ENCODE data around the gene IQCE. TPM values are rescaled to one million over a fixed set of nuclear protein-coding genes. Genes with fewer than 3 reads are reported as not detected.

IQCE gene
- total and polyA plus RNA-seq, 2 experiments from 2014 or later = 11.8 to 13.3 TPM

GRCh38 chr7:2632733-2633537, 74.2 kb downstream of the IQCE start:
- Histone ChIP-seq H3K9me3 (ENCODE audit: low read depth) (no peaks in the 10 kb centered on the region), H3K4me2 (peak overlapping the region; percentile 96), H3K4me3 (peak overlapping the region; percentile 98), H3K27me3 (no peaks in the 10 kb centered on the region), H3K9me2 (replicated peaks; ENCODE audit: insufficient read depth) (no peaks in the 10 kb centered on the region), H3K4me1 (ENCODE audit: insufficient read depth) (peaks cover 64% of the 10 kb centered on the region), H3K79me2 (peaks cover 60% of the 10 kb centered on the region), H3K27ac (peak overlapping the region; percentile 97), H2AFZ (no peak overlapping the region), H4K20me1 (ENCODE audit: insufficient read depth, poor library complexity, severe bottlenecking) (peaks cover 45% of the 10 kb centered on the region), H3K36me3 (replicated peaks; ENCODE audit: insufficient read depth, low read depth) (no peaks in the 10 kb centered on the region)
- TF ChIP-seq EZH2phosphoT487 (IDR thresholded peaks at IDR 0.05; ENCODE audit: low read depth, severe bottlenecking, unreplicated experiment) (no peak), EZH2 (IDR thresholded peaks at IDR 0.05; ENCODE audit: borderline replicate concordance) (no peak), CTCF (IDR thresholded peaks at IDR 0.05; ENCODE audit: poor library complexity) (no peak)
- 2% methylated on average over 34 of the region's 35 CpGs for WGBS (ENCODE audit: low lambda C conversion rate, missing lambda C conversion rate)
- peak; percentile 86 for DNase-seq (ENCODE audit: low spot score)

DNA sequence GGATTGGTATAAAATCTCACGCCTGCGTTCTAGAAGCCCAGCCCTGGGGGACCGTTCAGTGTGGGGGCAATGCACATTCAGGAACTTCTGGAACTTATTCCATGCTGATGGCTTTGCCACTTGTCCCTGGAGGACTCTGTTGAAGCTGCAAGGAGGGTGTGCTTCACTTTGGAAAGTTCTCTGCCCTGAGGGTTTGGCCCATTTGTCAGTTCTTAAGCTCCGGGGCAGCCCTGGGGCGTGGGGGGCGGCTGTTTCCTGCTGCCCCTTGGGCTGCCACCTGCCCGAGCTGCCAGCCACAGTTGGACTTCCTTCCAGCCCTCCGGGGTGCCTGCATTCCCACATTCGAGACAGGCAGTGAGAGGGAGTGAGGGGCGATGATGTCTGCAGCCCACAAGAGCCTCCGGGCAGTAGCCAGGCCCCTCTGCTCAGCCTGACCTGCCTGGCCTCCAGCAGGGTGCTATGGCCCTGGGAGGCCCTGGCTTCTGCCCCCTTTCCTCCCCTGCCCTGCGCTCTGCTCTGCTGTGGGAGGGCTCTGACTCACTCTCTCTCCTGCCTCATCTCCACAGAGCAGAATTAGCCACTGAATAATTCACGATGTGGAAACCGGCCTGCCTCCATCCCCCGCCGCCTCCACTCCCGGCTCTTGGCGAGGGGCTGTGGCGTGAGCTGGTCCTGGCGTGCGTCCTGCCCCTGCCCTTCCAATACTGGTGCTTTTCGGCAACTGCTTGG, 74.9 kb downstream of the IQCE start:
- H3K4me3 ChIP-seq = peak overlapping the region; percentile 98
- H4K20me1 ChIP-seq (ENCODE audit: insufficient read depth, poor library complexity, severe bottlenecking) = peaks cover 49% of the 10 kb centered on the region
- peak overlapping the region; percentile 96 for H3K4me2 ChIP-seq
- peak overlapping the region; percentile 97 for H3K27ac ChIP-seq
- TF ChIP-seq EZH2 (IDR thresholded peaks at IDR 0.05; ENCODE audit: borderline replicate concordance) = no peak
- TF ChIP-seq EZH2phosphoT487 (IDR thresholded peaks at IDR 0.05; ENCODE audit: low read depth, severe bottlenecking, unreplicated experiment) = no peak
- TF ChIP-seq CTCF (IDR thresholded peaks at IDR 0.05; ENCODE audit: poor library complexity) = no peak
- WGBS (ENCODE audit: low lambda C conversion rate, missing lambda C conversion rate) = 23% methylated on average over 22 of the region's 22 CpGs
- peak; percentile 85 for DNase-seq (ENCODE audit: low spot score)
- no peak overlapping the region for H2AFZ ChIP-seq
- peaks cover 63% of the 10 kb centered on the region for H3K4me1 ChIP-seq (ENCODE audit: insufficient read depth)
- H3K79me2 ChIP-seq = peaks cover 68% of the 10 kb centered on the region
- H3K9me2 ChIP-seq (replicated peaks; ENCODE audit: insufficient read depth) = no peaks in the 10 kb centered on the region
- no peaks in the 10 kb centered on the region for H3K36me3 ChIP-seq (replicated peaks; ENCODE audit: insufficient read depth, low read depth)
- H3K27me3 ChIP-seq = no peaks in the 10 kb centered on the region
- no peaks in the 10 kb centered on the region for H3K9me3 ChIP-seq (ENCODE audit: low read depth)

- H4K20me1 ChIP-seq (ENCODE audit: insufficient read depth, poor library complexity, severe bottlenecking) = peaks cover 57% of the 10 kb centered on the region
- TF ChIP-seq EZH2 (IDR thresholded peaks at IDR 0.05; ENCODE audit: borderline replicate concordance) (no peak), CTCF (IDR thresholded peaks at IDR 0.05; ENCODE audit: poor library complexity) (no peak), EZH2phosphoT487 (IDR thresholded peaks at IDR 0.05; ENCODE audit: low read depth, severe bottlenecking, unreplicated experiment) (no peak)
- peaks cover 68% of the 10 kb centered on the region for H3K4me1 ChIP-seq (ENCODE audit: insufficient read depth)
- no peak overlapping the region for H3K4me3 ChIP-seq
- peak overlapping the region; percentile 97 for H3K27ac ChIP-seq
- H3K9me3 ChIP-seq (ENCODE audit: low read depth) = no peaks in the 10 kb centered on the region
- H2AFZ ChIP-seq = no peak overlapping the region
- H3K79me2 ChIP-seq = peaks cover 76% of the 10 kb centered on the region
- no peaks in the 10 kb centered on the region for H3K27me3 ChIP-seq
- H3K36me3 ChIP-seq (replicated peaks; ENCODE audit: insufficient read depth, low read depth) = no peaks in the 10 kb centered on the region
- WGBS (ENCODE audit: low lambda C conversion rate, missing lambda C conversion rate) = 89% methylated on average over 21 of the region's 22 CpGs
- no peak for DNase-seq (ENCODE audit: low spot score)
- no peaks in the 10 kb centered on the region for H3K9me2 ChIP-seq (replicated peaks; ENCODE audit: insufficient read depth)
- peak overlapping the region; percentile 96 for H3K4me2 ChIP-seq
These were observed 75.7 kb downstream of the IQCE start for GRCh38 chr7:2634267-2635145.
